Measurements from ENCODE around the gene TIMM44.
A peak's percentile ranks its signal among the peaks of the same experiment; 100 is the strongest.

- TF ChIP-seq CTCF (optimal IDR thresholded peaks at IDR 0.05 in 1 of 3, IDR thresholded peaks at IDR 0.05 in 1 of 3, conservative IDR thresholded peaks at IDR 0.05 in 1 of 3; ENCODE audit: extremely low read depth in 1 of 3, insufficient read depth in 2 of 3, low read length in 3 of 3): peak in 2 of 3 experiments; percentile 66 to 75
- TF ChIP-seq EZH2 (IDR thresholded peaks at IDR 0.05; ENCODE audit: low read length): no peak
These were observed 35.5 kb upstream of the TIMM44 start for GRCh38 chr19:7979011-7979410.
